Activated CD4-positive, alpha-beta memory T cell treated with anti-CD3 and anti-CD28 coated beads for 36 hours (primary cell): Measurements from ENCODE around the gene CLSTN2. TPM values are rescaled to one million over a fixed set of nuclear protein-coding genes. Genes with fewer than 3 reads are reported as not detected.

ENCODE experiments used
- CTCF ChIA-PET: fragments of 350-600 bp; sonication (Branson Sonifier 250); formaldehyde crosslinking; loops from one replicate; lab custom pipeline; 2021; ENCODE audit warnings: antibody characterized with exemption, inconsistent platforms; lab: Charles Lee
- POLR2A ChIA-PET: fragments of 350-600 bp; sonication (Branson Sonifier 250); formaldehyde crosslinking; loops from one replicate; lab custom pipeline; 2021; ENCODE audit warnings: antibody characterized with exemption; lab: Charles Lee
- DNase-seq: peaks from one replicate; pipeline ENCODE4 v3.0.0-alpha.2; 2020
- H3K27ac Mint-ChIP-seq: one replicate; pipeline ENCODE4 v1.8.0; 2021; ENCODE audit warnings: mixed read lengths
- H3K27me3 Mint-ChIP-seq: one replicate; pipeline ENCODE4 v1.8.0; 2021; ENCODE audit warnings: mixed read lengths
- H3K36me3 Mint-ChIP-seq: one replicate; pipeline ENCODE4 v1.8.0; 2021; ENCODE audit warnings: mixed read lengths
- H3K4me1 Mint-ChIP-seq: one replicate; pipeline ENCODE4 v1.8.0; 2021; ENCODE audit warnings: low read depth, mixed read lengths
- H3K4me3 Mint-ChIP-seq: one replicate; pipeline ENCODE4 v1.8.0; 2021; ENCODE audit warnings: mild to moderate bottlenecking, mixed read lengths
- H3K9me3 Mint-ChIP-seq: one replicate; pipeline ENCODE4 v1.8.0; 2021; ENCODE audit warnings: mixed read lengths
- intact Hi-C: fragments of 100-400 bp; cut with micrococcal nuclease; formaldehyde crosslinking; loops from one replicate; pipeline ENCODE4 v1.15.1; 2023
- total RNA-seq, 2 experiments: library from RNA; stranded (reverse); gene quantifications; one replicate each; pipeline ENCODE4 v1.2.3, GENCODE V29; 2021

Gene CLSTN2
- total RNA-seq, 2 experiments from 2014 or later, result not detected

DNA sequence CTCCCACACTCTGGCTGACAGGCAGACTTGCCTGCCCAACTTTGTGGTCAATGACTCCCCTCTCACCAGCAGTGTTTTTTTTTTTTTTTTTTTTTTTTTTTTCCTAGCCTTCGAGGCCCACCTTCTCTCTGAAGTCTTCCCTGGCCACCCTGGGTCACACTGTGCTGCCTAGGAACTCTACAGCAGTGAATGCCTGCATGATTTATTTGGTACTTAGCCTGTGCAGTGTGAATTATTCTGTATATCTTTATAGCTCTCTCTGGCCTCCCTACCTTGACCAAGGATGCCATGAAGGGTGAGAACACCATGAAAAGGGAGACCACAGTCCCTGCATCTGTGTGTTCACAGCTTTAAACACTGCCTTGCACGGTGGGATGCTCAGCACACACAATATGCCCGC, 141.6 kb downstream of the CLSTN2 start:
- CTCF ChIA-PET, result no interaction called here
- Mint-ChIP-seq H3K36me3 (no peaks in the 10 kb centered on the region), H3K4me3 (no peak overlapping the region), H3K4me1 (no peaks in the 10 kb centered on the region), H3K9me3 (no peaks in the 10 kb centered on the region), H3K27ac (no peak overlapping the region), H3K27me3 (peaks cover 3% of the 10 kb centered on the region)
- POLR2A ChIA-PET, result no interaction called here
- intact Hi-C loops, result no loop called here
- no peak for DNase-seq

DNA sequence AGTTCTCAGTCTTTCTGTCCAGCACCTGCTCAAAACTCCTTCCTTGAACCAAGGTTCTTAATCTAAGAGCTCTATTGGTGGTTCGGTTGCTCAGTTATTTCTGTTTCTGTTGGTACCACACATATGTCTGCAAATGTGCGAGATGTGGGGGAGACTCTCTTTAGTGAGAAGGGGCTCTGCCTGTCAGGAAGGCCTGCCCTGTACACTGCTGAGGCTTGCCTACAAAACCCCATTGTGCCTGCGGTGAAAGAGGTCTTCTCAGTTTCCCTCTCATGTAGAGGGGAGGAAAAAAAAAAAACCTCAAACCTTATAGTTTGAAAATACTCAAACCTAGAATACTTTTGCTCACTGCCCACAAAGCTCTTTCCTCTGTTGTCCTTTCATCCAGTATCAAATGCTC, 142.4 kb downstream of the CLSTN2 start:
- Mint-ChIP-seq H3K36me3 (no peaks in the 10 kb centered on the region), H3K4me1 (no peaks in the 10 kb centered on the region), H3K27ac (no peak overlapping the region), H3K4me3 (no peak overlapping the region), H3K9me3 (no peaks in the 10 kb centered on the region), H3K27me3 (peaks cover 3% of the 10 kb centered on the region)
- no peak for DNase-seq
- intact Hi-C loops, result no loop called here
- CTCF ChIA-PET, result no interaction called here
- POLR2A ChIA-PET, result no interaction called here

DNA sequence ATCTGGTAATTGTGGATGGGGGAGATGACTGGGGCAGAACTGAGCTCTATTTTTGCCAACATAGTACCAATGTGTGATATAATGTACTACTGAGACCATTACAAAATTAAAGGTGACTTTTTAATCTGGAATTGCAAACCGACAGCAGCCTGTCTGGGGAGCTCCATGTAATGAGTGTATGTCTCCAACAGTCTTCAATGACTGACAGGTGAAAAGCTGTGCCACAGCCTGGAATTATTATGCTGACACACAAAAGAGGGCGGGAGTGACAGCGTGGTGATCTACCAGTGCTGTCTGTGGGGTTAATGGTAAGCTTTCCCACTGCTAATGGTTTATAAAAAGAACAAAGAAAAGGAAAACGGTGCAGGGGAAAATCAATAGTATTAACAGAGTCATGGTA, 143.4 kb downstream of the CLSTN2 start:
- Mint-ChIP-seq H3K9me3 (no peaks in the 10 kb centered on the region), H3K27me3 (peaks cover 3% of the 10 kb centered on the region), H3K36me3 (no peaks in the 10 kb centered on the region), H3K4me1 (no peaks in the 10 kb centered on the region), H3K27ac (no peak overlapping the region), H3K4me3 (no peak overlapping the region)
- no peak for DNase-seq
- ChIA-PET POLR2A (no interaction called here), CTCF (no interaction called here)
- intact Hi-C loops, result no loop called here

DNA sequence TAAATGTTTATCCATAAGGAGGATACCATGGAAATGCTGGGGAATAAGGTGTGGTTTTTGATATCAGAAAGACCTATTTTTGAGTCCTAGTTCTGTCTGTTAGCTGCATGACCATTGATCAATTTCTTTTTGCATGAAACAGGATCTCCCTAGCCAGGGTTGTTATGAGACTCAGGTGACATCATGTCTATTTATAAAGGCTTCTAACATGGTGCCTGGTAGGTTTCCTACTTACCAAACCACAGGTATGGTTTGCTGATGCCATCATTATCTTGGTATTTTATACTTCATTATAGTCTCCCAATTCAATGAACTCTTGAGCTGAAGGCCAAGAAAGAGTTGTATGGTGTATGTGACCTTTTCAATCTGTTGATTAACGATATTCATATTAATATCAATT, 144.0 kb downstream of the CLSTN2 start:
- POLR2A ChIA-PET, result no interaction called here
- no peaks in the 10 kb centered on the region for H3K4me1 Mint-ChIP-seq

DNA sequence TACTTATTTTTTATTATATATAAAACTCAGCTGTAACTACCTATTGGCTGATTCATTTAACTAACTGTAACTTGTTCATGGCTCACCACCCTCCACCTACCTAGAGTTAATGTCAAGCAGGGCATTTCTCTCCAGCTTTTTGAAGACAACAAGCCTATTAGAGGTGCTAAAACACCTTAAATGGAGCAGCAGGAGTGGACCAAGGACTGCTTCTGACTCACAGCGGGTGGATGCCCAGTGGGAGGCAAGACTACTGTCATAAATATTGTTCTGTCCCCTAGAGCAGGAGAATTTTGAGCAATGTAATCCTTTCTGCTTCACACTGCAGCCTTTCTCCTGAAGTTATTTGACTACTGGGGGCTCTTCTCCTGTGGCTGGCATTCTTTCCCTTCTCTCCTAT, 146.9 kb downstream of the CLSTN2 start:
- Mint-ChIP-seq H3K4me1 (no peaks in the 10 kb centered on the region), H3K4me3 (no peak overlapping the region), H3K36me3 (no peaks in the 10 kb centered on the region), H3K9me3 (no peaks in the 10 kb centered on the region), H3K27me3 (peaks cover 3% of the 10 kb centered on the region), H3K27ac (no peak overlapping the region)
- no peak for DNase-seq
- ChIA-PET CTCF (no interaction called here), POLR2A (no interaction called here)
- intact Hi-C loops, result no loop called here

More for the DNA sequence above, 144.0 kb downstream of the CLSTN2 start:
- CTCF ChIA-PET, result no interaction called here
- H3K9me3 Mint-ChIP-seq, result no peaks in the 10 kb centered on the region
- no peak overlapping the region for H3K27ac Mint-ChIP-seq
- no peak for DNase-seq
- no peaks in the 10 kb centered on the region for H3K36me3 Mint-ChIP-seq
- intact Hi-C loops, result no loop called here
- H3K4me3 Mint-ChIP-seq, result no peak overlapping the region
- peaks cover 3% of the 10 kb centered on the region for H3K27me3 Mint-ChIP-seq

DNA sequence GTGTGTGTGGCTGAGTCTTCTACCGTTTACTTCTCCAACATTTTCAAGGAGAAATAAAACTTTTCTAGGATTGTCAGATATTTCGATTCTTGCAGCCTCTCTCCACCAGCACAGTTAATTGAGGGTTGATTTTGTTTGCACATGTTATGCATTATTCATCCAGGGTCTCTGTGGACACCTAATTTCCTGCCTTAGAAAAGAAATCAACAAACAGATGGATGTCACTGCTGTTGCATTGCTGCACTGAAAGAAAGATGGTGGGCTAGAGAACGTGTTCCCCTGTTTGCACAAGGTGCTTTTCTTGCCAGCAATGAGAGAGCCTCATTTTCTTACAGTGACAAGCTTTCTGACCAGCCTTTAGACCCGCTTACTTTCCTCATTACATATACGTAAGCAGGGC, 150.0 kb downstream of the CLSTN2 start:
- H3K9me3 Mint-ChIP-seq, result no peaks in the 10 kb centered on the region

DNA sequence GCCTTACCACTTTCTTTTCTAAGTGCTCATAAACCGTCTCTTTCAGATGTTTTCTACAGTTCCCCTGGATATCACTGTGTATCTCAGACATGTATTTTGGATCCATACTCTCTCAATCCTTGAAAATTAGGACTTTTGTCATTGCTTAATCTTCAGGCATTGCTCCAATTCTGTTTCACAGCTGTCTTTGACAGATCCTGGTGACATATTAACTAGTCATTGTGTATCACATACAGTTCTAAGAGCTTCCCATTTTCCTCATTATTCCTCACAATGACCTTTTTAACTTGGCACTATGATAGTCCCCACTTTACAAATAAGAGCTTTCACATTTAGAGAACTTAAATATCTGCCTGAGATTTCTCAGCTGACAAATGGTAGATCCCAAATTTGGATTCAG, 151.7 kb downstream of the CLSTN2 start:
- intact Hi-C loops, result no loop called here
- Mint-ChIP-seq H3K4me1 (no peaks in the 10 kb centered on the region), H3K36me3 (no peaks in the 10 kb centered on the region), H3K27ac (no peak overlapping the region), H3K4me3 (no peak overlapping the region), H3K9me3 (no peaks in the 10 kb centered on the region), H3K27me3 (no peaks in the 10 kb centered on the region)
- CTCF ChIA-PET, result no interaction called here
- POLR2A ChIA-PET, result no interaction called here
- DNase-seq, result no peak

More for the DNA sequence above, 150.0 kb downstream of the CLSTN2 start:
- ChIA-PET POLR2A (no interaction called here), CTCF (no interaction called here)
- H3K27me3 Mint-ChIP-seq, result peaks cover 3% of the 10 kb centered on the region
- DNase-seq, result no peak
- no peaks in the 10 kb centered on the region for H3K36me3 Mint-ChIP-seq
- intact Hi-C loops, result no loop called here
- no peak overlapping the region for H3K4me3 Mint-ChIP-seq
- no peak overlapping the region for H3K27ac Mint-ChIP-seq
- H3K4me1 Mint-ChIP-seq, result no peaks in the 10 kb centered on the region

DNA sequence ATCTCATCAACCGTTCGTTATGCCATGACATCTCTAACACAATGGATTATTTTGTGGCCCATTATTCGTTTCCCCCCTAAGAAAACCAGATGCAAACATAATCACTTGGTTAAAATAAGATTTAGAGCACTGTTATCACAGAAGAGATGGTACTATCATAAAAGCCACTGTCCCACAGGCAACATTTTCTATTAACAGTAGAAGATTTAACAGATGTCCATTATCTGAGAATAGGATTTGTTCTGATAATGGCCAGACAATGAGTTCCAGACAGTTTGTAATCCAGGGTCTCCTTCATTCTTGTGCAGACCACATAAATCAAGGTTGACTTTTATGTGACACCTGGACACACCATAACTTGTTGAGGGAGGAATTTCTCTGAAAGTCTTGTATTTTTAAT, 153.1 kb downstream of the CLSTN2 start:
- Mint-ChIP-seq H3K27me3 (no peaks in the 10 kb centered on the region), H3K4me1 (no peaks in the 10 kb centered on the region), H3K9me3 (no peaks in the 10 kb centered on the region), H3K27ac (no peak overlapping the region), H3K4me3 (no peak overlapping the region), H3K36me3 (no peaks in the 10 kb centered on the region)
- ChIA-PET POLR2A (no interaction called here), CTCF (no interaction called here)
- DNase-seq, result no peak
- intact Hi-C loops, result no loop called here

DNA sequence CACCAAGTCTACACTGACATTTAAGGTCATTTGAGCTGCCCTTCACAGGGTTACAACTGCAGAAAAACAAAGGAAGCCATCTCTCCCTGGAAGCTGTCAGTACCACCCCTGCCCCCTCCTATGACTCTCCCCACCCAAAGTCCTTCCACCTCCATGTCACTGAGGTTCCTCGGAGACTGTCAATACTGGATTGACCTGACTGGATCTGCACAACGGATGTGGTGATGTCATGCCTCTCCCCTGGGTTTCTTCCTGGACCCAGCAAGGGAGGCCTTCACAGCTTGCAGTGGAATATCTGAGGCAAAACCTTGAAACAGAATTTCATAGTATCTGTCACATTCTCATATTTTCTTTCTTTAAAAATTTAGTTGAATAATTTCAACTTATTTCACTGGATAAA, 153.5 kb downstream of the CLSTN2 start:
- H3K27ac Mint-ChIP-seq, result no peak overlapping the region
- H3K9me3 Mint-ChIP-seq, result no peaks in the 10 kb centered on the region
- intact Hi-C loops, result no loop called here
- H3K36me3 Mint-ChIP-seq, result no peaks in the 10 kb centered on the region
- H3K4me1 Mint-ChIP-seq, result no peaks in the 10 kb centered on the region
- no peak overlapping the region for H3K4me3 Mint-ChIP-seq
- H3K27me3 Mint-ChIP-seq, result no peaks in the 10 kb centered on the region
- DNase-seq, result no peak
- ChIA-PET CTCF (no interaction called here), POLR2A (no interaction called here)

DNA sequence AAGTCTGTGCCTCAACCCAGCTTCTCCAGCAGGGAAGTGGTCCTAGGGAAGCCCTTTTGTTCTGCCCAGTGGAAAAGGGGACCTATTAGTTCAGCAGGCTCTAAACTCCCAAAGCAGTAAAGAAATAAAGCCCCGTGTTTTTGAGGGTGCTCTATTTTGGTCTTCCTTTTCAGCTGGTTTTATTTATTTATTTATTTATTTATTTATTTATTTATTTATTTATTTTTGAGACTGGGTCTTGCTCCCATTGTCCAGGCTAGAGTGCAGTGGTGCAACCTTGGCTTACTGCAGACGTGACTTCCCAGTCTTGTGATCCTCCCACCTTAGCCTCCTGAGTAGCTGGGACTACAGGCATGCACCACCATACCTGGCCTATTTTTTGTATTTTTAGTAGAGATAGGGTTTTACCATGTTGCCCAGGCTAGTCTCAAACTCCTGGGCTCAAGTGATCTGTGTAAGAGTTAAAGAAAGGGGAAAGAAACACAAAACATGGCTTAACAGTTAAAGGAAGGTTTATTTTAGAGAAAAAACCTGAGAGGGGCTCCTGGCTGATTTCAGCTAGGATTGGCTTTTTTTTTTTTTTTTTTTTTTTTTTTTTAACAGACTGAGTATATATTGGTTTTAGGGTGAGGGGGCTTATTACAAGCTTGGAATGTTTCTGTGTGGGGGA, 154.6 kb downstream of the CLSTN2 start:
- Mint-ChIP-seq H3K4me1 (no peaks in the 10 kb centered on the region), H3K9me3 (no peaks in the 10 kb centered on the region), H3K27me3 (no peaks in the 10 kb centered on the region), H3K36me3 (no peaks in the 10 kb centered on the region), H3K27ac (no peak overlapping the region), H3K4me3 (no peak overlapping the region)
- POLR2A ChIA-PET, result no interaction called here
- CTCF ChIA-PET, result no interaction called here
- no peak for DNase-seq
- intact Hi-C loops, result no loop called here

DNA sequence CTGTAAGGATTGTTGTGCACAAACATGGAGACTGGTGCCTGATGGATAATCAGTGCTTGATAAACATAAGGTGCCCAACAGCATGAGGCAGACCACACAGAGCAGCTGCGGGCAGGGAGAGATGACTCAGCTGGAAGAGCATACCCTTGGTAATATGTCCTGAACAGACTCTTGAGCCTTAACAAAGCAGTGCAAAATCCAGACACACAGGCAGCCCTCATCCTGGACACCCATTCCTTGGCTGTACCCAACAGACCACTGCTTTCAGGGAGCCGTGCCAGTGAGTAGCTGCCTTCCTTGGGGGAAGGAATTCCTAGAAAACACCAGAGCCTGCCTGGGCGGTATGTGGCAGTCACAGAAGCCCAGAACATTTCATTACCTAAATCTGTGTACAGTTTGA, 156.2 kb downstream of the CLSTN2 start:
- DNase-seq, result no peak
- no peaks in the 10 kb centered on the region for H3K4me1 Mint-ChIP-seq
- H3K36me3 Mint-ChIP-seq, result no peaks in the 10 kb centered on the region
- ChIA-PET POLR2A (no interaction called here), CTCF (no interaction called here)
- H3K27ac Mint-ChIP-seq, result no peak overlapping the region
- no peaks in the 10 kb centered on the region for H3K9me3 Mint-ChIP-seq
- intact Hi-C loops, result no loop called here
- no peaks in the 10 kb centered on the region for H3K27me3 Mint-ChIP-seq
- H3K4me3 Mint-ChIP-seq, result no peak overlapping the region

DNA sequence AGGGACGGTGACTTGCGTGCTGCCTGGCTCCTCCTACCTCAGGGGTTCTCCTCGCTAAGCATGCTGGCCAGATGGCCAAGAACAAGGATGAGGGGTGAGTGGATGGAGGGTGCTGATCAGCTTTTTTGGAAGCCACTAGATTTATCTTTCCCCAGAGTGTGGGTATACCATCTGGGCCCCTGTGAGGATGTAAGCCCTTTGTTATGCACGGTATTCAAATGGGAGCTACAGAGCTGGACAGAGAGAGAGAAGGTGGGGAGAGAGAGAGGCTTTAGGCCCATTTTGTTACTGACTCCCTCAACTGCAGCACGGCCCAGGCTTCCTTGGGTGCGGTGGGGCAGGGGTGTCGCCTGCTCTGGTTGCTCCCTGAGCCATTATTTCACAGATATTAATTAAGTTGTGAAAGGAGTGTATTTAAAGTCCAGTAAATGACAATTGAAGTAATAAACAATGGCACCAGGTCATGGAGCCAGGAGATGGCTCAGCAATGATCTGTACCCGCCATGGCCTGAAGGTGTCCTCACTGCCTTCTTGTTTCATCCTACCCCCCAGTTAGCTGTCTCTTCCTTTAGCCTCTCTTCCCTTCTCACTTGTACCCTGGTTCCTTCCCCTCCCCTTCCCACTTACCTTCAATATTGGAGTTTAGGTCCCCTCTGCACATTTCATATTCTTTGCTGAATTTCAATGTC, 158.0 kb downstream of the CLSTN2 start:
- no peaks in the 10 kb centered on the region for H3K4me1 Mint-ChIP-seq
- H3K9me3 Mint-ChIP-seq, result no peaks in the 10 kb centered on the region
- intact Hi-C loops, result no loop called here
- no peaks in the 10 kb centered on the region for H3K27me3 Mint-ChIP-seq
- H3K36me3 Mint-ChIP-seq, result no peaks in the 10 kb centered on the region
- ChIA-PET POLR2A (no interaction called here), CTCF (no interaction called here)
- no peak for DNase-seq
- no peak overlapping the region for H3K27ac Mint-ChIP-seq
- no peak overlapping the region for H3K4me3 Mint-ChIP-seq

DNA sequence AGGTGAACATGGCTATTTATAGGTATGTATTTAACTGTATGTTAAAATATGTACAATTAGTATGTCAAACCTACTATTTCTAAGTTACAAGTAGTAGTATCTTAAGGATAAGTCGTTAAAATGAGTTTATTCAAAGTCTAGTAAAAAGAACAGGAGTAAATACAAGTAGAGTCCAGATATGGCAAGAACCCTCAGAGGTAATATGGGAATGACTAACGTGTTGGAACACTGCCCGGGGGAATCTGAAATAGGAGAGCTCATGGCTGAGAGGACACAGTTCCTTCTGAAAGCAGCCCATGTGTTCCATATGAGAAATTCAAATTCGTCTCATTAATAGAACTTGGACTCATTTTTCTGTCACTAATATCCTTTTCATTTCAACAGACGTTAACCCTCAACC, 158.8 kb downstream of the CLSTN2 start:
- intact Hi-C loops, result no loop called here
- CTCF ChIA-PET, result no interaction called here
- Mint-ChIP-seq H3K9me3 (no peaks in the 10 kb centered on the region), H3K4me1 (no peaks in the 10 kb centered on the region), H3K36me3 (no peaks in the 10 kb centered on the region), H3K27me3 (no peaks in the 10 kb centered on the region), H3K27ac (no peak overlapping the region), H3K4me3 (no peak overlapping the region)
- POLR2A ChIA-PET, result no interaction called here
- DNase-seq, result no peak
